ENCODE measurements around the gene USP53. TPM values are rescaled to one million over a fixed set of nuclear protein-coding genes. Genes with fewer than 3 reads are reported as not detected.
"Not testable (repeated sequence)": the region's sequence is repeated elsewhere in the genome, so short reads cannot be mapped to it uniquely, and the experiment has no call there.

The USP53 gene
- 100 to 1,000 TPM; 102 to 114 TPM for total RNA-seq
- 10 to 100 TPM; 24.9 to 45.3 TPM for polyA plus RNA-seq
- long read RNA-seq, donor 1, partial matches to known transcripts = 15 of 67 reads
- long read RNA-seq, donor 1, other reads (novel, unspliced or antisense) = 51 of 67 reads
- long read RNA-seq, donor 2, full-length matches to known transcripts = 1 of 52 reads
- long read RNA-seq, donor 2, partial matches to known transcripts = 8 of 52 reads
- long read RNA-seq, donor 2, other reads (novel, unspliced or antisense) = 43 of 52 reads

DNA sequence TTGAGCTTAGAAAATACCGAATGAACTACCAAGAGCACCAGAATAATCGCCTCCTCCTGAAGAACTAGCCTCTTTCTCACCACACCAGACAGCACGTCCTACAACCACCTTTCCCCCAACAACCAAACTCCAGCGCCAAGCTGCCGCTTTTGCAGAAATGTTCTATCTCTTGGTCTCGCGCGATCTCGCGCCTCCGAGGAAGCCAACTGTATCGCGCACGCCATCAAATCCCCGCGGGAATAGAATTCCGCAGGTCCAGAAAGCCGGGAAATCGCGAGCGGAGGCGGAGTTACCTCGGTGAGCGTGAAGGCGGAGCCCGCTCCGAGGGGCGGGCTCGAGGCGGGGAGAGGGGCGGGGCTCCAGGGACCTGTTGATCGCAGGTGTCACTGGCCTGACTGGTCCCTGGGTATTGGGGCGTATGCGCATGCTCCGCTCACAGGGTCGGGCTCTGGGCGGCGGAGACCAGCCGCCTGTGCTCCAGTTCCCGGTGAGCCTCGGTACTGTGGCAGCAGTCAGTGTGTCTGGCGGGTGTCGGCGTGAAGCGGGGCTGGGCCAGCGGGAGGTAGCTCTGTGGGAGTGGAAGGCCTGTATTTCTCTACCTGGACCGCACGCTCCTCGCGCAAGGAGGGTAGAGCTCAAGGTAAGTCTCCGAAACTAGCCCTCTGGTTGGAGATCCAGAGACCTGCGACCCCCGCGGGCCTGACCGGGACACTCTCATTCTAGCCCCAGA is at the start of gene USP53:
Gene USP53, plus strand, starts transcription at position 480 of the 730 bp plus-strand sequence. CDS start 27,047 bp downstream, outside the sequence.
- Histone ChIP-seq H3K9me3 (ENCODE audit: control insufficient read depth, low read length) (no peaks in the 10 kb centered on the region), H3K27me3 (ENCODE audit: control insufficient read depth in 1 of 2, insufficient read depth in 2 of 2, low read length in 1 of 2) (no peaks in the 10 kb centered on the region), H3K36me3 (ENCODE audit: control insufficient read depth in 1 of 2, insufficient read depth in 2 of 2, low read length in 1 of 2) (no peaks in the 10 kb centered on the region), H3K27ac (ENCODE audit: low read depth in 1 of 2, low read length in 2 of 2) (peak within 1 kb of the TSS; percentile 69 to 93), H3K4me3 (ENCODE audit: low read length in 2 of 2) (peak within 1 kb of the TSS; percentile 80 to 93), H3K4me1 (ENCODE audit: control insufficient read depth in 1 of 2, insufficient read depth in 2 of 2, low read length in 2 of 2) (no peaks in the 10 kb centered on the region)
- intact Hi-C loops (cut with DNase I) = loop anchor here (2.0 to 10.0 kb wide), 7 partner anchors 60 to 230 kb away; no protein-coding TSS in a partner anchor
- WGBS, 2 donors = 0 to 1% methylated on average over 55 of the region's 55 CpGs
- peak; percentile 98 for ATAC-seq (ENCODE audit: low FRiP score)
- peak; percentile 98 to 99 for DNase-seq

DNA sequence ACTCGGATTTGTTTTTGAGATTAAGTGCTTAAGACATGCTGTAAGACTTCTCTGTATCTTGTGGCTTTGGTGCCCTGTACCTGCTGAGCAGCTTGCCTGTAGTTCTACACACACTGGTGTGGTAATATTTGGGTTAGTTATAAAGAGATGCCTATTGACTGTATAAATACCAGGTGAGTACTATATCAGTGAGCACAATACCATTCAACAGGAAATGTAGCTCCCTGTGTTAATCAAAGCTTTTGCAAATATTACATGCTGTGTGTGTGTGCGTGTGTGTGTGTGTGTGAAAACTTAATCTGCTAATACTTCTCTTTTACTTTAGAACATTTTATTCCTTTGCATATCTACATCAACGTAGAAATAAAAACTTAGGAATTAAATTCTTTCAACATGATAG is 46.7 kb upstream of the USP53 start:
- Histone ChIP-seq H3K27me3 (ENCODE audit: control insufficient read depth in 1 of 2, insufficient read depth in 2 of 2, low read length in 1 of 2) (no peaks in the 10 kb centered on the region), H3K36me3 (ENCODE audit: control insufficient read depth in 1 of 2, insufficient read depth in 2 of 2, low read length in 1 of 2) (peaks cover 0 to 3% of the 10 kb centered on the region in 2 donors), H3K9me3 (ENCODE audit: control insufficient read depth, low read length) (no peaks in the 10 kb centered on the region), H3K4me3 (ENCODE audit: low read length in 2 of 2) (no peak overlapping the region), H3K4me1 (ENCODE audit: control insufficient read depth in 1 of 2, insufficient read depth in 2 of 2, low read length in 2 of 2) (no peaks in the 10 kb centered on the region), H3K27ac (ENCODE audit: low read depth in 1 of 2, low read length in 2 of 2) (no peak overlapping the region)
- DNase-seq = no peak
- WGBS, 2 donors = 91 to 98% methylated on average over 3 of the region's 3 CpGs
- intact Hi-C loops (cut with DNase I) = no loop called here
- ATAC-seq (ENCODE audit: low FRiP score) = no peak

DNA sequence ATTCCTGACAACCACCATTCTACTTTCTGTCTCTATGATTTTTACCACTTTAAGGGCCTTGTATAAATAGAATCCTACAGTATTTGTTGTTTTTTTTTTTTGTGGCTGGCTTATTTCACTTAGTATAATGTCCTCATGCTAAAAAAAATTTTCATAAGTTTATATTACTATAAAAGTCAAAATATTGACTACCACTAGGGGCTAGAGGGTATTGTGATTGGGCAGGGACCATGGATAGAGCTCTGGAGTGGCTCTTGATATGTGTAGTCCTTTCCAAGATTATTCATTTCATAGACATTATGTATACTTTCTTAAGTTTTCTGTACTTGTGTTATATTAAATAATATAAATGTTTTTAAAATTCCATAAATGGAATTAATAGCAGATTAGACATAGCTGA is 42.3 kb upstream of the USP53 start:
- ATAC-seq (ENCODE audit: low FRiP score) (no peak), DNase-seq (no peak)
- H3K9me3 ChIP-seq (ENCODE audit: control insufficient read depth, low read length) = no peaks in the 10 kb centered on the region
- no peak overlapping the region for H3K4me3 ChIP-seq (ENCODE audit: low read length in 2 of 2)
- no peaks in the 10 kb centered on the region for H3K4me1 ChIP-seq (ENCODE audit: control insufficient read depth in 1 of 2, insufficient read depth in 2 of 2, low read length in 2 of 2)
- H3K27ac ChIP-seq (ENCODE audit: low read depth in 1 of 2, low read length in 2 of 2) = no peak overlapping the region
- no peaks in the 10 kb centered on the region for H3K27me3 ChIP-seq (ENCODE audit: control insufficient read depth in 1 of 2, insufficient read depth in 2 of 2, low read length in 1 of 2)
- H3K36me3 ChIP-seq (ENCODE audit: control insufficient read depth in 1 of 2, insufficient read depth in 2 of 2, low read length in 1 of 2) = peaks cover 0 to 3% of the 10 kb centered on the region in 2 donors
- intact Hi-C loops (cut with DNase I) = no loop called here

DNA sequence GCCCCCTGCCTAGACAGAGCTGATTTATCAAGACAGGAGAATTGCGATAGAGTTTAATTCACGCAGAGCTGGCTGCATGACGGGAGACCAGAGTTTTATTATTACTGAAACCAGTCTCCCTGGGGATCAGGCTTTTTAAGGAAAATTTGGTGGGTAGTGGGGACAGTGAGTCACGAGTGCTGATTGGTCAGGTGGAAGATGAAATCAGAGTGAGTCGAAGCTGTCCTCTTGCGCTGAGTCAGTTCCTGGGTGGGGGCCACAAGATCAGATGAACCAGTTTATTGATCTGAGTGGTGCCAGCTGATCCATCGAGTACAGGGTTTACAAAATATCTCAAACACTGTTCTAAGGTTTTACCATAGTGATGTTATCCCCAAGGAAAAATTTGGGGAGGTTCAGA is 40.3 kb upstream of the USP53 start:
- no peak overlapping the region for H3K27ac ChIP-seq (ENCODE audit: low read depth in 1 of 2, low read length in 2 of 2)
- intact Hi-C loops (cut with DNase I) = no loop called here

DNA sequence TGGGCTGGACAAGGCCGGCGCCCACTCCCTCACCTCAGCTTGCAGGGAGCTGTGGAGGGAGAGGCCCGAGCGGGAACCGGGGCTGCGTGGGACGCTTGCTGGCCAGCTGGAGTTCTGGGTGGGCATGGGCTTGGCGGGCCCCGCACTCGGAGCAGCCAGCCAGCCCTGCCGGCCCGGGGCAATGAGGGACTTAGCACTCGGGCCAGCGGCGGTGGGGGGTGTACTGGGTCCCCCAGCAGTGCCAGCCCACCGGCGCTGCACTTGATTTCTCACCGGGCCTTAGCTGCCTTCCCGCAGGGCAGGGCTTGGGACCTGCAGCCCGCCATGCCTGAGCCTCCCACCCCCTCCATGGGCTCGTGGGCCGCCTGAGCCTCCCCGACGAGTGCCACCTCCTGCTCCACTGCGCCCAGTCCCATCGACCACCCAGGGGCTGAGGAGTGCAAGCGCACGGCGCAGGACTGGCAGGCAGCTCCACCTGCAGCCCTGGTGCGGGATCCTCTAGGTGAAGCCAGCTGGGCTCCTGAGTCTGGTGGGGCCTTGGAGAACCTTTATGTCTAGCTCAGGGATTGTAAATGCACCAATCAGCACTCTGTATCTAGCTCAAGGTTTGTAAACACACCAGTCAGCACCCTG is 38.7 kb upstream of the USP53 start:
- peak in 1 of 2 donors; percentile 74 for DNase-seq
- WGBS, 2 donors = 92 to 96% methylated on average over 26 to 30 of the region's 30 CpGs
- H3K36me3 ChIP-seq (ENCODE audit: control insufficient read depth in 1 of 2, insufficient read depth in 2 of 2, low read length in 1 of 2); H3K27me3 ChIP-seq (ENCODE audit: control insufficient read depth in 1 of 2, insufficient read depth in 2 of 2, low read length in 1 of 2); H3K4me3 ChIP-seq (ENCODE audit: low read length in 2 of 2); ATAC-seq (ENCODE audit: low FRiP score); H3K27ac ChIP-seq (ENCODE audit: low read depth in 1 of 2, low read length in 2 of 2); intact Hi-C loops (cut with DNase I); H3K4me1 ChIP-seq (ENCODE audit: control insufficient read depth in 1 of 2, insufficient read depth in 2 of 2, low read length in 2 of 2); H3K9me3 ChIP-seq (ENCODE audit: control insufficient read depth, low read length): not testable (repeated sequence)

More for the DNA sequence above, 40.3 kb upstream of the USP53 start:
- no peaks in the 10 kb centered on the region for H3K4me1 ChIP-seq (ENCODE audit: control insufficient read depth in 1 of 2, insufficient read depth in 2 of 2, low read length in 2 of 2)
- H3K27me3 ChIP-seq (ENCODE audit: control insufficient read depth in 1 of 2, insufficient read depth in 2 of 2, low read length in 1 of 2) = no peaks in the 10 kb centered on the region
- no peaks in the 10 kb centered on the region for H3K36me3 ChIP-seq (ENCODE audit: control insufficient read depth in 1 of 2, insufficient read depth in 2 of 2, low read length in 1 of 2)
- WGBS, 2 donors = 82 to 89% methylated on average over 7 of the region's 7 CpGs
- ATAC-seq (ENCODE audit: low FRiP score) = no peak
- H3K9me3 ChIP-seq (ENCODE audit: control insufficient read depth, low read length) = no peaks in the 10 kb centered on the region
- H3K4me3 ChIP-seq (ENCODE audit: low read length in 2 of 2) = no peak overlapping the region
- DNase-seq = no peak

DNA sequence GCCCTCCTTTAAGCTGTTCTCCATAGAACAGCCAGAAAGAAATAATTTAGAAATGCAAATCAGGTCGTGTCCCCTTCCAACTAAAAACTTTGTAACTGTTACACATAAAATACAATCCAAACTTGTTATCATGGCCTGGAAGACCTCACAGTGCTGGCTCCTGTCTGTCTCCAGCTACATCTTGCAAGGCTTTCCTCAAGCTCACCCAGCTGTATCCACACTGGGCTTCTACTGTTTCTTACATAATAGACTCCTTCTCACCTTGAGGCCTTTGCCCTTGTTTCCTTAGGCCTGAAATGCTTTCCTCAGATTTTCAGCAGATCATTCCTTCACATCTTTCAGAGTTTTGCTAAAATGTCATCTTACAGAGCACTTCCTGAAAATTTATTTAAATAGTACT is 33.5 kb upstream of the USP53 start:
- DNase-seq (no peak), ATAC-seq (ENCODE audit: low FRiP score) (no peak)
- no peaks in the 10 kb centered on the region for H3K27me3 ChIP-seq (ENCODE audit: control insufficient read depth in 1 of 2, insufficient read depth in 2 of 2, low read length in 1 of 2)
- no peaks in the 10 kb centered on the region for H3K4me1 ChIP-seq (ENCODE audit: control insufficient read depth in 1 of 2, insufficient read depth in 2 of 2, low read length in 2 of 2)
- WGBS, 2 donors = 53 to 71% methylated on average over 1 of the region's 1 CpG
- H3K36me3 ChIP-seq (ENCODE audit: control insufficient read depth in 1 of 2, insufficient read depth in 2 of 2, low read length in 1 of 2) = no peaks in the 10 kb centered on the region
- intact Hi-C loops (cut with DNase I) = no loop called here
- H3K4me3 ChIP-seq (ENCODE audit: low read length in 2 of 2) = no peak overlapping the region
- H3K9me3 ChIP-seq (ENCODE audit: control insufficient read depth, low read length) = no peaks in the 10 kb centered on the region
- no peak overlapping the region for H3K27ac ChIP-seq (ENCODE audit: low read depth in 1 of 2, low read length in 2 of 2)

DNA sequence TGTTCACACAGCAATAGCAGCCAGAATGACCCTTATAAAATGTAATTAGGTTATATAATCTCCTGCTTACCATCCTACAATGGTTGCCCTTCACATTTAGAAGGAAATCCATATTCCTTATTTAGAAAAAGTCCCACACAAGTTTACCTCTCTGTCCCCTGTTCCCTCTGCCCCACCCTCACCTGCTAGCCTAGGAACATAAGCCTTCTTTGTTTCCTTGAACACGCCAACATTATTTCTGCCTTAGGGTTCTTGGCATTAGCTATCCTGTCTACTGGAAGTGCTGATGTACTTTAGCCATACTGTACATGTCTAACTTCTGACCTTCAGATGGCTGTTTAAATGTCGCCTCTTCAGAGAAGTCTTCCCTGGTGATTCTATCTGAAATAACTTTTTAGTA is 28.4 kb upstream of the USP53 start:
- H3K36me3 ChIP-seq (ENCODE audit: control insufficient read depth in 1 of 2, insufficient read depth in 2 of 2, low read length in 1 of 2) = no peaks in the 10 kb centered on the region
- H3K9me3 ChIP-seq (ENCODE audit: control insufficient read depth, low read length) = no peaks in the 10 kb centered on the region
- ATAC-seq (ENCODE audit: low FRiP score) (no peak), DNase-seq (no peak)
- intact Hi-C loops (cut with DNase I) = no loop called here
- H3K27ac ChIP-seq (ENCODE audit: low read depth in 1 of 2, low read length in 2 of 2) = no peak overlapping the region
- WGBS, 2 donors = 96 to 99% methylated on average over 2 of the region's 2 CpGs
- H3K4me1 ChIP-seq (ENCODE audit: control insufficient read depth in 1 of 2, insufficient read depth in 2 of 2, low read length in 2 of 2) = no peaks in the 10 kb centered on the region
- H3K4me3 ChIP-seq (ENCODE audit: low read length in 2 of 2) = no peak overlapping the region
- no peaks in the 10 kb centered on the region for H3K27me3 ChIP-seq (ENCODE audit: control insufficient read depth in 1 of 2, insufficient read depth in 2 of 2, low read length in 1 of 2)

DNA sequence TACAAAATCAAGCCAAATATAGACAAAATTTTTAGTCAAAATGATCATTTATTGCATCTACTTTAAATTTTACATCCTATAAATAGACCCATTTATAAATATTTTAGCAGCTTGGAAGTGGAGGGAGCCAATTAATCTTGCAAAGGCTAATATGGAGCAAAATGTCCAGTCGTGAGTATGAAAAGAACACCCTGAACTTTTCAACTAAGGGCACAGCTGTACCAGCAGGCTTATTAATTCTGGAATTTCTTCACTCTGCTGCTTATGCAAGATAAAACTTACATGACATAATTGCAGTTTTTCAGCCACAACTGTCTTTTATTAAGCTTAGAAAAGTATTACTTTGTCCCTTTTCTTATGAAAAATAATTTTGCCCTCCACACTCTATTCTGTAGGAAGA is 22.9 kb upstream of the USP53 start:
- no peaks in the 10 kb centered on the region for H3K27me3 ChIP-seq (ENCODE audit: control insufficient read depth in 1 of 2, insufficient read depth in 2 of 2, low read length in 1 of 2)
- ATAC-seq (ENCODE audit: low FRiP score) (peak; percentile 87), DNase-seq (no peak)
- H3K4me3 ChIP-seq (ENCODE audit: low read length in 2 of 2) = no peak overlapping the region
- no peaks in the 10 kb centered on the region for H3K4me1 ChIP-seq (ENCODE audit: control insufficient read depth in 1 of 2, insufficient read depth in 2 of 2, low read length in 2 of 2)
- no peak overlapping the region for H3K27ac ChIP-seq (ENCODE audit: low read depth in 1 of 2, low read length in 2 of 2)
- no peaks in the 10 kb centered on the region for H3K36me3 ChIP-seq (ENCODE audit: control insufficient read depth in 1 of 2, insufficient read depth in 2 of 2, low read length in 1 of 2)
- H3K9me3 ChIP-seq (ENCODE audit: control insufficient read depth, low read length) = no peaks in the 10 kb centered on the region
- WGBS, 2 donors = 0 to 5% methylated on average over 1 of the region's 1 CpG
- intact Hi-C loops (cut with DNase I) = no loop called here
